Astrocyte (in vitro differentiated cells and primary cell): Measurements from ENCODE around the gene HSPA8. TPM values are rescaled to one million over a fixed set of nuclear protein-coding genes. Genes with fewer than 3 reads are reported as not detected.

Source experiments
- DNase-seq: peaks from one replicate; pipeline ENCODE4 v3.0.0-alpha.2; 2010; ENCODE audit warnings: low read depth
- FAIRE-seq: peaks from 2 replicates; lab custom pipeline; 2011; peaks lifted over from hg19 to GRCh38; lab: Jason Lieb, UNC
- H2AFZ ChIP-seq: 2 replicates; pipeline ENCODE4 v1.6.0; 2012; ENCODE audit warnings: low read depth, low read length, inconsistent platforms
- H3K27ac ChIP-seq: 2 replicates; pipeline ENCODE4 v1.5.1; 2011; ENCODE audit warnings: low read depth, low read length, inconsistent platforms
- H3K27me3 ChIP-seq: 2 replicates; pipeline ENCODE4 v1.6.0; 2011; ENCODE audit warnings: low read length, inconsistent platforms; ENCODE audit not compliant: insufficient read depth
- H3K36me3 ChIP-seq: 2 replicates; pipeline ENCODE4 v1.5.1; 2011; ENCODE audit warnings: low read length, inconsistent platforms; ENCODE audit not compliant: insufficient read depth
- H3K4me1 ChIP-seq: 2 replicates; pipeline ENCODE4 v1.5.1; 2011; ENCODE audit warnings: low read length, inconsistent platforms; ENCODE audit not compliant: insufficient read depth
- H3K4me2 ChIP-seq: 2 replicates; pipeline ENCODE4 v1.6.0; 2012; ENCODE audit warnings: low read length, inconsistent platforms
- H3K4me3 ChIP-seq: 2 replicates; pipeline ENCODE4 v1.5.1; 2011; ENCODE audit warnings: low read depth, mild to moderate bottlenecking, low read length, inconsistent platforms; ENCODE audit not compliant: insufficient read depth
- H3K79me2 ChIP-seq: 2 replicates; pipeline ENCODE4 v1.6.0; 2012; ENCODE audit warnings: mild to moderate bottlenecking, low read length, inconsistent platforms; ENCODE audit not compliant: insufficient read depth
- H3K9ac ChIP-seq: 2 replicates; pipeline ENCODE4 v1.6.0; 2012; ENCODE audit warnings: mild to moderate bottlenecking, low read length, inconsistent platforms
- H3K9me3 ChIP-seq: 2 replicates; pipeline ENCODE4 v1.5.1; 2012; ENCODE audit warnings: low read depth, mild to moderate bottlenecking, low read length, inconsistent platforms; ENCODE audit not compliant: insufficient read depth
- H4K20me1 ChIP-seq: 2 replicates; pipeline ENCODE4 v1.6.0; 2012; ENCODE audit warnings: low read length, inconsistent platforms; ENCODE audit not compliant: insufficient read depth
- H3K27ac Mint-ChIP-seq: one replicate; pipeline ENCODE4 v1.8.0; 2021; ENCODE audit warnings: mild to moderate bottlenecking, mixed read lengths; ENCODE audit not compliant: unreplicated experiment
- H3K27me3 Mint-ChIP-seq: one replicate; pipeline ENCODE4 v1.8.0; 2021; ENCODE audit warnings: low read depth, mixed read lengths; ENCODE audit not compliant: unreplicated experiment
- H3K36me3 Mint-ChIP-seq: one replicate; pipeline ENCODE4 v1.8.0; 2021; ENCODE audit warnings: low read depth, mixed read lengths; ENCODE audit not compliant: unreplicated experiment
- H3K4me1 Mint-ChIP-seq: one replicate; pipeline ENCODE4 v1.8.0; 2021; ENCODE audit warnings: low read depth, mixed read lengths; ENCODE audit not compliant: unreplicated experiment
- H3K4me3 Mint-ChIP-seq: one replicate; pipeline ENCODE4 v1.8.0; 2021; ENCODE audit warnings: mild to moderate bottlenecking, moderate library complexity, mixed read lengths; ENCODE audit not compliant: unreplicated experiment
- H3K9me3 Mint-ChIP-seq: one replicate; pipeline ENCODE4 v1.8.0; 2021; ENCODE audit warnings: mild to moderate bottlenecking, mixed read lengths; ENCODE audit not compliant: unreplicated experiment
- CTCF ChIP-seq: IDR thresholded peaks from 2 replicates; pipeline ENCODE4 v1.5.1; 2011; ENCODE audit warnings: low read depth, mild to moderate bottlenecking, inconsistent platforms, low read length, moderate library complexity; ENCODE audit not compliant: insufficient read depth
- EZH2 ChIP-seq: IDR thresholded peaks from 2 replicates; pipeline ENCODE4 v1.6.1; 2012; ENCODE audit warnings: mild to moderate bottlenecking, low read length, inconsistent platforms; ENCODE audit not compliant: insufficient read depth
- total RNA-seq: library from RNA; stranded (reverse); gene quantifications from 2 replicates; pipeline ENCODE4 v1.2.1, GENCODE V29; 2021

Gene HSPA8
- total RNA-seq, 1 donor from 2014 or later = 1,502 TPM

- Histone ChIP-seq H3K4me1 (no peaks in the 10 kb centered on the region), H3K4me2 (no peak overlapping the region), H3K9me3 (no peaks in the 10 kb centered on the region), H2AFZ (no peak overlapping the region), H3K4me3 (no peak overlapping the region), H3K27me3 (no peaks in the 10 kb centered on the region), H3K9ac (no peak overlapping the region), H3K79me2 (no peaks in the 10 kb centered on the region), H3K36me3 (peaks cover 8% of the 10 kb centered on the region), H4K20me1 (no peaks in the 10 kb centered on the region), H3K27ac (no peak overlapping the region)
- FAIRE-seq = no peak
- no peak overlapping the region for H3K27ac Mint-ChIP-seq
- peak overlapping the region; percentile 36 for H3K4me3 Mint-ChIP-seq
- TF ChIP-seq EZH2 (no peak), CTCF (no peak)
- no peaks in the 10 kb centered on the region for H3K27me3 Mint-ChIP-seq
- H3K9me3 Mint-ChIP-seq = no peaks in the 10 kb centered on the region
- H3K4me1 Mint-ChIP-seq = no peaks in the 10 kb centered on the region
- H3K36me3 Mint-ChIP-seq = peaks cover 8% of the 10 kb centered on the region
- no peak for DNase-seq
Measured at GRCh38 chr11:123072762-123073161, 10.8 kb upstream of the HSPA8 start.

- no peak overlapping the region for H3K27ac Mint-ChIP-seq
- no peak overlapping the region for H3K4me2 ChIP-seq
Measured at GRCh38 chr11:123072332-123072761, 10.4 kb upstream of the HSPA8 start.

More at GRCh38 chr11:123072332-123072761, 10.4 kb upstream of the HSPA8 start:
- H3K9ac ChIP-seq = no peak overlapping the region
- H3K9me3 ChIP-seq = no peaks in the 10 kb centered on the region
- no peak overlapping the region for H3K27ac ChIP-seq
- no peaks in the 10 kb centered on the region for H3K27me3 Mint-ChIP-seq
- H3K4me3 ChIP-seq = no peak overlapping the region
- no peak overlapping the region for H3K4me3 Mint-ChIP-seq
- no peaks in the 10 kb centered on the region for H3K4me1 ChIP-seq
- H4K20me1 ChIP-seq = no peaks in the 10 kb centered on the region
- H3K27me3 ChIP-seq = no peaks in the 10 kb centered on the region
- no peak overlapping the region for H2AFZ ChIP-seq
- no peak for TF ChIP-seq CTCF
- TF ChIP-seq EZH2 = no peak
- FAIRE-seq (no peak), DNase-seq (no peak)
- H3K4me1 Mint-ChIP-seq = no peaks in the 10 kb centered on the region
- H3K36me3 Mint-ChIP-seq = peaks cover 8% of the 10 kb centered on the region
- H3K79me2 ChIP-seq = no peaks in the 10 kb centered on the region
- peaks cover 5% of the 10 kb centered on the region for H3K36me3 ChIP-seq
- no peaks in the 10 kb centered on the region for H3K9me3 Mint-ChIP-seq
